H9 (cell line): ENCODE results near the gene ASTN1. TPM values are rescaled to one million over a fixed set of nuclear protein-coding genes. Genes with fewer than 3 reads are reported as not detected.

Source experiments
- DNase-seq: peaks from one replicate; pipeline ENCODE4 v3.0.0-alpha.2; 2017
- H2AFZ ChIP-seq: one replicate; pipeline ENCODE4 v1.6.1; 2013; ENCODE audit warnings: mild to moderate bottlenecking, low read length, control low read depth, moderate library complexity
- H2AK5ac ChIP-seq: 2 replicates; pipeline ENCODE4 v1.6.1; 2013; ENCODE audit warnings: low read length, control low read depth, mixed read lengths; ENCODE audit not compliant: insufficient read length
- H2BK120ac ChIP-seq: one replicate; pipeline ENCODE4 v1.6.1; 2013; ENCODE audit warnings: low read depth, mild to moderate bottlenecking, low read length, control low read depth, inconsistent platforms; ENCODE audit not compliant: poor library complexity, severe bottlenecking
- H2BK12ac ChIP-seq: 2 replicates; pipeline ENCODE4 v1.6.1; 2013; ENCODE audit warnings: low read length, control low read depth, mixed read lengths, low read depth; ENCODE audit not compliant: insufficient read length
- H2BK15ac ChIP-seq: 2 replicates; pipeline ENCODE4 v1.6.1; 2013; ENCODE audit warnings: low read depth, low read length, control low read depth
- H2BK20ac ChIP-seq: one replicate; pipeline ENCODE4 v1.6.1; 2013; ENCODE audit warnings: low read depth, mild to moderate bottlenecking, low read length, control low read depth, inconsistent platforms; ENCODE audit not compliant: poor library complexity, severe bottlenecking
- H2BK5ac ChIP-seq: 2 replicates; pipeline ENCODE4 v1.6.1; 2013; ENCODE audit warnings: low read length, control low read depth, mixed read lengths; ENCODE audit not compliant: insufficient read length
- H3K14ac ChIP-seq: 2 replicates; pipeline ENCODE4 v1.6.1; 2013; ENCODE audit warnings: low read length, control low read depth; ENCODE audit not compliant: insufficient read depth
- H3K18ac ChIP-seq: 2 replicates; pipeline ENCODE4 v1.6.1; 2013; ENCODE audit warnings: low read depth, mild to moderate bottlenecking, mixed read lengths, low read length, control low read depth; ENCODE audit not compliant: insufficient read length
- H3K23ac ChIP-seq: 2 replicates; pipeline ENCODE4 v1.6.1; 2013; ENCODE audit warnings: low read length, control low read depth, mixed read lengths, low read depth; ENCODE audit not compliant: insufficient read length
- H3K23me2 ChIP-seq: 2 replicates; pipeline ENCODE4 v1.6.1; 2013; ENCODE audit warnings: low read depth, mild to moderate bottlenecking, mixed read lengths, low read length, control low read depth; ENCODE audit not compliant: insufficient read length, poor library complexity, severe bottlenecking
- H3K27ac ChIP-seq: 2 replicates; pipeline ENCODE4 v1.5.1; 2013; ENCODE audit warnings: low read length, control low read depth, mixed read lengths, low read depth; ENCODE audit not compliant: insufficient read length
- H3K27me3 ChIP-seq: 2 replicates; pipeline ENCODE4 v1.6.1; 2013; ENCODE audit warnings: low read length, control low read depth, inconsistent platforms; ENCODE audit not compliant: insufficient read depth
- H3K4ac ChIP-seq: 2 replicates; pipeline ENCODE4 v1.6.1; 2013; ENCODE audit warnings: low read depth, mild to moderate bottlenecking, control low read depth, inconsistent platforms, low read length, moderate library complexity
- H3K4me1 ChIP-seq: 2 replicates; pipeline ENCODE4 v1.6.1; 2013; ENCODE audit warnings: low read length, control low read depth, inconsistent platforms; ENCODE audit not compliant: insufficient read depth
- H3K4me2 ChIP-seq: 2 replicates; pipeline ENCODE4 v1.6.1; 2013; ENCODE audit warnings: low read length, control low read depth, mixed read lengths; ENCODE audit not compliant: insufficient read length, insufficient read depth
- H3K56ac ChIP-seq: 2 replicates; pipeline ENCODE4 v1.6.1; 2013; ENCODE audit warnings: low read depth, mild to moderate bottlenecking, mixed read lengths, low read length, control low read depth; ENCODE audit not compliant: insufficient read length
- H3K79me1 ChIP-seq: 2 replicates; pipeline ENCODE4 v1.6.1; 2013; ENCODE audit warnings: low read depth, mild to moderate bottlenecking, moderate library complexity, low read length, control low read depth, inconsistent platforms; ENCODE audit not compliant: insufficient read depth, poor library complexity, severe bottlenecking
- H3K79me2 ChIP-seq: 2 replicates; pipeline ENCODE4 v1.6.1; 2013; ENCODE audit warnings: low read length, control low read depth, inconsistent platforms; ENCODE audit not compliant: insufficient read depth
- H3K9ac ChIP-seq: 2 replicates; pipeline ENCODE4 v1.6.1; 2013; ENCODE audit warnings: low read length, control low read depth, mixed read lengths; ENCODE audit not compliant: insufficient read length; ENCODE audit errors: extremely low read depth
- H3K9me3 ChIP-seq: one replicate; pipeline ENCODE4 v1.6.1; 2013; ENCODE audit warnings: low read depth, low read length, inconsistent platforms; ENCODE audit not compliant: control insufficient read depth
- H3T11ph ChIP-seq: one replicate; pipeline ENCODE4 v1.6.1; 2013; ENCODE audit warnings: mild to moderate bottlenecking, low read length, control low read depth, inconsistent platforms
- H4K20me1 ChIP-seq: one replicate; pipeline ENCODE4 v1.6.1; 2013; ENCODE audit not compliant: control insufficient read depth, insufficient read length, insufficient read depth
- H4K5ac ChIP-seq: 2 replicates; pipeline ENCODE4 v1.6.1; 2013; ENCODE audit warnings: low read depth, mild to moderate bottlenecking, mixed read lengths, low read length, control low read depth; ENCODE audit not compliant: insufficient read length
- H4K8ac ChIP-seq: replicated peaks from 2 replicates; pipeline ENCODE4 v1.6.1; 2013; ENCODE audit warnings: low read length, control low read depth, mixed read lengths, low read depth; ENCODE audit not compliant: insufficient read length
- H4K91ac ChIP-seq: 2 replicates; pipeline ENCODE4 v1.6.1; 2013; ENCODE audit warnings: low read depth, mild to moderate bottlenecking, moderate library complexity, mixed read lengths, low read length, control low read depth; ENCODE audit not compliant: insufficient read length
- H3K27ac Mint-ChIP-seq, 3 experiments: 2 replicates in 2 of 3; 3 replicates in 1 of 3; pipeline ENCODE4 v1.8.0; 2020 to 2021; ENCODE audit warnings: mixed read lengths in 3 of 3, mild to moderate bottlenecking in 1 of 3, moderate library complexity in 1 of 3
- H3K27me3 Mint-ChIP-seq: 2 replicates; pipeline ENCODE4 v1.8.0; 2021; ENCODE audit warnings: low read depth, mild to moderate bottlenecking, moderate library complexity, mixed read lengths
- H3K36me3 Mint-ChIP-seq, 3 experiments: 2 replicates in 2 of 3; 3 replicates in 1 of 3; pipeline ENCODE4 v1.8.0; 2020 to 2021; ENCODE audit warnings: low read depth in 3 of 3, mixed read lengths in 3 of 3; ENCODE audit not compliant: insufficient read depth in 1 of 3
- H3K4me1 Mint-ChIP-seq, 2 experiments: 2 replicates each; pipeline ENCODE4 v1.8.0; 2020; ENCODE audit warnings: mixed read lengths in 2 of 2
- H3K4me3 Mint-ChIP-seq, 2 experiments: 2 replicates in 1 of 2; 3 replicates in 1 of 2; pipeline ENCODE4 v1.8.0; 2020 to 2021; ENCODE audit warnings: mild to moderate bottlenecking in 2 of 2, mixed read lengths in 2 of 2, moderate library complexity in 1 of 2
- H3K9me3 Mint-ChIP-seq, 2 experiments: 2 replicates in 1 of 2; 3 replicates in 1 of 2; pipeline ENCODE4 v1.8.0; 2020; ENCODE audit warnings: mild to moderate bottlenecking in 2 of 2, mixed read lengths in 2 of 2, moderate library complexity in 1 of 2
- CTCF ChIP-seq: fragments of 200-600 bp; sonication (generic); conservative IDR thresholded peaks from 3 replicates; pipeline ENCODE4 v1.8.0; 2021; ENCODE audit warnings: antibody characterized with exemption, mild to moderate bottlenecking
- WGBS: extraction: QIAGEN DNeasy Blood & Tissue Kit; methylation state at CpG from one replicate; pipeline ENCODE4 v1.1.7; 2013; ENCODE audit warnings: missing lambda C conversion rate, low lambda C conversion rate, mixed read lengths; ENCODE audit not compliant: insufficient read length; ENCODE audit errors: extremely low coverage; 5-methylcytosine and 5-hydroxymethylcytosine counted together
- total RNA-seq: library from RNA; stranded (reverse); gene quantifications from 2 replicates; pipeline ENCODE4 v1.2.1, GENCODE V29; 2021

The ASTN1 gene
- total RNA-seq, 1 experiment from 2014 or later, result 0.98 TPM

DNA sequence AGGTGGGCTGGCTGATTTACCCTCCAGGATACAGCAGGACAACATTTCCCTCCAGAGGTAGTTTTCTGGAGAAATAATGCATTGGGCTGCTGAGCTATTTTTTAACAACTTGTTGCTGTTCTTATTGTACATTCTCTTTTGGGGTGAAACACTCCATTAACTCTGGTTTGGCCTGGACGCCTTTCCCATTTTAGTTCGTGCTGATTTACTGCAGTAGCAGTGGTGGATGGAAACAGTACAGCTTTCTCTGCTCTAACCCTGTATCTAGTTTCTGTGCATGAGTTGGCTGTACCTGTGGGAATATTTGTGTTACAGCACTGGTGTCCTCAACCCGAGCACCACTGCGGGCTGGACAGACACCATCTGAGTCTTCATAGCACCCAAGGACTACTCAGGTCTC, 325.3 kb downstream of the ASTN1 start:
- no peak overlapping the region for H3K4me2 ChIP-seq
- DNase-seq, result no peak
- no peak for TF ChIP-seq CTCF
- no peak overlapping the region for H3K9ac ChIP-seq
- no peak overlapping the region for H4K8ac ChIP-seq
- H3K79me1 ChIP-seq, result no peaks in the 10 kb centered on the region
- H3K4me1 ChIP-seq, result no peaks in the 10 kb centered on the region
- no peak overlapping the region for H3T11ph ChIP-seq
- H2AK5ac ChIP-seq, result no peak overlapping the region
- Mint-ChIP-seq H3K4me1 (no peaks in the 10 kb centered on the region), H3K36me3 (no peaks in the 10 kb centered on the region), H3K9me3 (no peaks in the 10 kb centered on the region), H3K27me3 (no peaks in the 10 kb centered on the region), H3K27ac (no peak overlapping the region), H3K4me3 (no peak overlapping the region)
- H3K23me2 ChIP-seq, result no peaks in the 10 kb centered on the region
- no peak overlapping the region for H3K4ac ChIP-seq
- no peak overlapping the region for H4K5ac ChIP-seq
- no peak overlapping the region for H2AFZ ChIP-seq
- H3K27me3 ChIP-seq, result no peaks in the 10 kb centered on the region
- no CpG with 5 or more reads among the region's 4 CpGs for WGBS
- H4K91ac ChIP-seq, result no peak overlapping the region
- no peak overlapping the region for H3K27ac ChIP-seq
- H2BK15ac ChIP-seq, result no peak overlapping the region
- no peak overlapping the region for H2BK5ac ChIP-seq
- H3K56ac ChIP-seq, result no peak overlapping the region
- no peak overlapping the region for H3K23ac ChIP-seq
- no peak overlapping the region for H3K14ac ChIP-seq
- no peaks in the 10 kb centered on the region for H4K20me1 ChIP-seq
- no peaks in the 10 kb centered on the region for H3K79me2 ChIP-seq
- no peak overlapping the region for H2BK12ac ChIP-seq
- no peak overlapping the region for H3K18ac ChIP-seq
- no peaks in the 10 kb centered on the region for H3K9me3 ChIP-seq
- H2BK20ac ChIP-seq, result no peak overlapping the region
- no peak overlapping the region for H2BK120ac ChIP-seq
